ENCODE data around the gene NXF2.
"Not testable (repeated sequence)": the region's sequence is repeated elsewhere in the genome, so short reads cannot be mapped to it uniquely, and the experiment has no call there.

NXF2 gene, protein sequence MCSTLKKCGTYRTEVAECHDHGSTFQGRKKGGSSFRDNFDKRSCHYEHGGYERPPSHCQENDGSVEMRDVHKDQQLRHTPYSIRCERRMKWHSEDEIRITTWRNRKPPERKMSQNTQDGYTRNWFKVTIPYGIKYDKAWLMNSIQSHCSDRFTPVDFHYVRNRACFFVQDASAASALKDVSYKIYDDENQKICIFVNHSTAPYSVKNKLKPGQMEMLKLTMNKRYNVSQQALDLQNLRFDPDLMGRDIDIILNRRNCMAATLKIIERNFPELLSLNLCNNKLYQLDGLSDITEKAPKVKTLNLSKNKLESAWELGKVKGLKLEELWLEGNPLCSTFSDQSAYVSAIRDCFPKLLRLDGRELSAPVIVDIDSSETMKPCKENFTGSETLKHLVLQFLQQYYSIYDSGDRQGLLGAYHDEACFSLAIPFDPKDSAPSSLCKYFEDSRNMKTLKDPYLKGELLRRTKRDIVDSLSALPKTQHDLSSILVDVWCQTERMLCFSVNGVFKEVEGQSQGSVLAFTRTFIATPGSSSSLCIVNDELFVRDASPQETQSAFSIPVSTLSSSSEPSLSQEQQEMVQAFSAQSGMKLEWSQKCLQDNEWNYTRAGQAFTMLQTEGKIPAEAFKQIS

DNA sequence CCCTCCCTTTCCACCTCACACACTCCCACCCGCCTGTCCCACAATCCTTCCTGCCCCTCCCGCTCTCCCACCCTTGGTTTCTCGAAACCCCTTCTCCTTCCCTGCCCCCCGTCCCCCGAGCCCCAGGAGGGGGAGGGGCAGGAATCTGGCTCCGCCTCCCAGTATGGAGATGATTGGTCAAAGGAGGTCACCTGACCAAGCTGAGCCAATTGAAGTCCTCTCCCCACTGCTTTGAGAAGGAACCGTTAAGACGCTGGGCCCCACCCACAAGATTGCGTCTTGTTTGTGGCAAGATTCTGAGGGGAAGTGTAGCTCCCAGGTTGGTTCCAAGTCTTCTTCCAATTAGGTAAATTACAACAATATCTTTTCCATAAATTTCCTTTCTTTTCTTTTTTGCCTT, at the start of gene NXF2:
NXF2 (plus strand) TSS at position 275 of the 400 bp plus-strand sequence. CDS start 59,912 bp downstream, outside the sequence.
- DNase-seq (ENCODE audit: low read depth) = not testable (repeated sequence)

DNA sequence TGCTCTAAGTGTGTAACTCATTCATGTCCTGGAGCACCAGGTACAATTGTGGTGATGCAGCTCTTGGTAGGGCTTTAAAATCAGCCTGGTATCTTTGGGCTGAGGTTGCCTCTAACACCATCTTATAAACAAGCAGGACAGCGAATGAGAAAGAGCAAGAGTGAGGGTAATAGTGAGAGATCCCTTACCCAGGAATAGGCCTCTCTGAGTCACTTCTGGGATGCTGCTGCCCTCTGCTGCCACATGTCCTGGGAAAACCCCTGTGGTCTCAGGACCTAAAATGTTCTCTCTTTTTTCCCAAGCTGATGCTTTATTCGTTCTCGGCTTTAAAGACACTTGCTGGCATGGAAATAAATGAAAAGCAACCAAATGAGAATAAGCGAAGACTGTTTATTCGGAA, 39.0 kb upstream of the NXF2 start:
- not testable (repeated sequence) for DNase-seq (ENCODE audit: low read depth)

DNA sequence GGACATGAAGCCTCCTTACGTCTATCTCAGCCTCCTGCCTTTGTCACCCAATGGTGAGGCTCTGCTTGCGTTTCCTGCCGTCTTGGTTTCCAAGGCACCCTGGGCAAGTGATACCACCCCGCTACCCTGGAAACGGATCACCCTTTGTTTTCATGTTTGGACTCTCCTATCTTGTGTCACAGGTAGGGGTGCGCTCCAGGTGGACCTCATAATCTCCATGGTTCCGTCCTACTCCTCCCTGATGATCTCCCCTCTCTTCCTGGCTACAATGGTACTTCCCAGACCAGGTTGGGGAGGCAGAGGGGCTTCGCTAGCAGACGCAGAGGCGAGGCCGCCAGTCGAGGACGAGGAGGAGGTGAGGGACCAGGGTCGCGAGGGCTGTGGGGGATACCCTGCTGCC, 32.0 kb upstream of the NXF2 start, which contains the start of gene TCP11X1:
TCP11X1 (plus strand) TSS at position 316 of the 400 bp plus-strand sequence.
- not testable (repeated sequence) for DNase-seq (ENCODE audit: low read depth)

DNA sequence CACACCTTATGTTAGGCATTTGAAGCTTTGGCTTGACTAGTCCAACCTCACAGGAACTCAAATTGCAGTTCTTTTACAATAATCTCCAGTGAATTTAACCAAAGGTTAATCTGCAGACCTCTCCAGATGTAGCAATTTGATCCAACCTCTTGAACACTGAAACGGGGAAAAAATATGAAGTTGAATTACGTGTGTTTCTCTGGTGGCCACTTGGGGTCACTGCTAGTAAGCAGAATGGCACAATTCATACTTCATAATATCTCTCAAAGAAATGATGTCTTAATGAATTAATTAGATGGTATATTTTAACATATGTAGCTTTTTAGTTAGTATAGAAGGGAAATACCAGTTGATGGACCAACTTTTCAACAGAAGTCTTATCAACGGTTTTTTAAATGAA, 30.5 kb upstream of the NXF2 start:
- DNase-seq (ENCODE audit: low read depth) = not testable (repeated sequence)

DNA sequence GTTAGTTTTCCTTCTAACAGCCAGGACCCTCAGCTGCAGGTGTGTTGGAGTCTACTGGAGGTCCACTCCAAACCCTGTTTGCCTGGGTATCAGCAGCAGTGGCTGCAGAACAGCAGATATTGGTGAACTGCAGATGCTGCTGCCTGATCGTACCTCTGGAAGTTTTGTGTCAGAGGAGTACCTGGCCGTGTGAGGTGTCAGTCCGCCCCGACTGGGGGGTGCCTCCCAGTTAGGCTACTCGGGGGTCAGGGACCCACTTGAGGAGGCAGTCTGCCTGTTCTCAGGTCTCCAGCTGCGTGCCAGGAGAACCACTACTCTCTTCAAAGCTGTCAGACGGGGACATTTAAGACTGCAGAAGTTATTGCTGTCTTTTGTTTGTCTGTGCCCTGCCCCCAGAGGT, 11.3 kb upstream of the NXF2 start:
- not testable (repeated sequence) for DNase-seq (ENCODE audit: low read depth)

DNA sequence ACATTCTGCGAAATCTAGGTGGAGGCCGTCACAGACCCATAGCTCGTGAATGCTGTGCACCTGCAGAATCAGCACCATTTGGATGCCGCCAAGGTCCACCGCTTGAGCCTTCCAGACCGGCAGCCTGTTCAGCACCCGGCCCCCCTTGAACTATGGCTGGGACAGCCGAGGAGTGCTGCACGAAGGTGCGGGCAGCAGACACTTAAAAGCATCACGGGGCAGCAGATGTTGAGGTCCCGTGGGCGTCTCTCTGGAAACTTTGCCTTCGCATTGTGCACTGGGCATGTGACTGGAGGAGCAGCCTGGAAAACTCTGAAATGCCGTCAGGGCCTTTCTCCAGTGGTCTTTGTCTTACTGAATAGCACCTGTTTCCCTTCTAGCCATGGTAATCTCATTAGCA, 6.7 kb upstream of the NXF2 start:
- DNase-seq (ENCODE audit: low read depth) = not testable (repeated sequence)

DNA sequence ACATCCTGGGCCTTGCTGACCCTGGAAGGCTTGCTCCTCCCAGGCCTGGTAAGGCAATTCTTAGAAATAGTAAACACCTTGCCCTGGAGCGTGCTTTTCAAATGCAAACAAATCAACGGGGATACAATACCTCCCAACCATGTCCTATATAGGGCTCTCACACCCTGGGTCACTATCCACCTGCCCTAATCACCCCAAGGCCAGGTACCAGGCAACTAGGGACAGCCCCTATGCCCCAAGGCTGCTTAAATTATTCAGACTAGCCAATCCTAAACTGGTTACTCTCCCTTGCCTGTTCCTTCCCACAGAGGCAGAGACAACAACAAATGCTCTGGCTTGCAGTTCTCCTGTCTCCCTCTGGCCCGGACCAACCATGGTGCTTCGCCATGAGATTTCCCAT, 25.3 kb downstream of the NXF2 start:
- not testable (repeated sequence) for DNase-seq (ENCODE audit: low read depth)

DNA sequence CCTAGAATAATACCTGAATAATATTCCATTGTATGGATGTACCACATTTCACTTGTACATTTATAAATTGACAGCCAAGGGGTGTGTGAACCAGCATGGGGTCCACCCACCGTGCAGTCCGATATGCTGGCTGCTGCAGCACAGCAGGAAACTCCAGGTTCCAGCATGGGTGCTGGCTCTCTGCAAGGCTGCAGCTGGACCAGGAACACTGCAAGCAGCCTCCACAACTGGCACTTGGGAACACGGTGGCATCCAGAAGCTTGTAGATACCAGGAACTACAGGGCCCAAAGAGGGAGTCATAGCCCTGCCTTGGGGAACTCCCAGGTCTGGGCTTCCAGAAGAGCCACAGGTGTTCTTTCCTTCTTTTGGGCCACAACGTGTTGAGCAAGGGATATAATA, 91.2 kb downstream of the NXF2 start:
- DNase-seq (ENCODE audit: low read depth) = no peak

DNA sequence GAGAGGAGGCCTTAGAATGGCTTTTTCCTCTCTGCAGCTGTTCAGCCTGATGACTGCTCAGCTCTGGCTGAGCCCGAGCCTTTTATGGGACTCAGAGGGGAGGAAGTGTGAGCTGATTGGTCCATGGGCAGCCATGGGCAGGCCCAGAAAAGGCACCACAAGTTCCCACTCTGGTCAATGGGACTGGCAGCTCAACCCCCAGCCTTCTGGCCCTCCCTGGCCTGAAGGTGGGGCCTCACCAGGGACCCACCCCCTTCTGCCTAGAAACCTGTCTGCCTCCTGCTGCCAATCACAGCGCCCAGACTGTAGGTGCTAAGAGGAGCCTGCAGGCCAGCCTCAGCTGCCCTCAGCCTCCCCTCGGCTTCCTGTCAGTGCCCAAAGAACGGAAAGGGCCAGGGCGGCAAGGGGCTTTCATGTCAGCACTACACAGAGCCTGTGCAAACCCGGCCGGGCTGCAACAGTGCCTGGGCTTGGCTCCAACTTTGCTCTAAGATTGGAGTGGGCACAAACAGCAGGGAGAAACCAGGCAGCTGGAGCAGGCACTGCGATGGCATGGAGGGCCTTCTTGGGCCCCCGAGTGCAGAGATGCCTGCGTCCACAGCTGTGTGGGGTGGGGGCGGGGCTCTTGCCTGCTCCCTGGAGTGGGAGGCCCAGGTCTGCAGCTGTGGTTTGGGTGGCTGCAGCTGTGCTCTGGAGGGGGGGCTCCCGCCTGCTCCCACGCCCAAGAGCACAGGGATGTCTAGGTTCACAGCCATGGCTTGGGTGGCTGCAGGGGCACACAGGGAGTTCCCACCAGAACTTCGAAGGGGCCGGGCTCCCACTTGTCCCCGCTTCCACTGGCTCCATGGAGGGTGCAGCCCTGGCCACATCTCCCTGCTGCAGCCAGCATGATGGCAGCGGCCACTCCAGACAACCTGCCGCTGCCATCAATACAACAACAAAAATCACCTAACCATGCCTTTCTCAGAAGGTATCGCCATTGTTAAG, 92.6 kb downstream of the NXF2 start:
- no peak for DNase-seq (ENCODE audit: low read depth)

DNA sequence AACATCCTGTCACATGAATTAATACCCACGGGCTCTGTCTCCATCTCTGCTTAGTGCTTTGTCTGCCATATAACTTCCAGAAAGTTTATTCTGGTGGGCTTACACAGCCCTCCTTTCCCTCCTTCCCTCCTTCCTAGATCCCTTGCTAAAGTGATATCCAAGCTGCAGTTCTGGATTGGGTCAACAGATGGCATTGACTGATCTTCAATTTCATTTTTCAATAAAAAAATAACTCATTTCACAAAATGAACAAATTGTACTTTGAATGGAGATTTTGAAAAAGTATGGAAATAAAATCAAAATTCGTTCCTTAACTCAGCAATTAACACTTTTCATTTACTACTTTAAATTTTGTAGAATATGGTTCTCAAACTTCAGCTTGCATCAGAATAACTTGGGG, 94.9 kb downstream of the NXF2 start:
- no peak for DNase-seq (ENCODE audit: low read depth)

DNA sequence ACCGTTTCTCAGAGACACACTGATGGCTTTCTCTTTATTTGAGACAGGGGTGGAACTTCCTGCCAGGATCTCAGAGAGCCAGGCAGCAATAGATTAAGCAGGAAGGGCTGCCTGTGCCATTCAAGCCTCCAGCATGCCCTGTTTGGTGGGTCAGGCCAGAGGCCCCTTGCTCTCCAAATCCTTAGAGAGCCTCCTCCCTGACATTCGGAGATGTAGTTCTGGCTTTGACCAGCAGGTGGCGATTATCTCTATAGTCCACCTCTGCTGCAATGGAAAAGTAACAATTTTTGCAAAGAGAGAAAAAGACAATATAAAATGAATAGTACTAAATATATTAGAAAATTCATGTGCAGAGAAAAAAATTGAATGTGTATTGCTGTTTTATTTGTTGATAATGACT, 98.9 kb downstream of the NXF2 start:
- no peak for DNase-seq (ENCODE audit: low read depth)

Measured in HS-27A (cell line).